Fibroblast of lung (primary cell): Measurements from ENCODE around the gene CEP85.

ENCODE experiments used
- CTCF ChIP-seq, 2 donors: IDR thresholded peaks in 1 of 2; conservative IDR thresholded peaks in 1 of 2; 1 replicate in 1 of 2; 2 replicates in 1 of 2; pipeline ENCODE4 v1.5.1; 2011 to 2012; ENCODE audit warnings: low read length in 2 of 2, control low read depth in 1 of 2, inconsistent platforms in 1 of 2, low read depth in 1 of 2, mild to moderate bottlenecking in 1 of 2
- EZH2 ChIP-seq: IDR thresholded peaks from 2 replicates; pipeline ENCODE4 v1.5.1; 2012; ENCODE audit warnings: low read length, control low read depth, mild to moderate bottlenecking; ENCODE audit errors: missing control alignments

- TF ChIP-seq CTCF (conservative IDR thresholded peaks at IDR 0.05 in 1 of 2, IDR thresholded peaks at IDR 0.05 in 1 of 2; ENCODE audit: low read depth in 1 of 2, low read length in 2 of 2) (no peak), EZH2 (no peak)
Measured at GRCh38 chr1:26317146-26317545, 83.1 kb downstream of the CEP85 start.
